Transverse colon (tissue), 4 donors: ENCODE results near the gene RPS3. TPM values are rescaled to one million over a fixed set of nuclear protein-coding genes. Genes with fewer than 3 reads are reported as not detected.
"Not testable (repeated sequence)": the region's sequence is repeated elsewhere in the genome, so short reads cannot be mapped to it uniquely, and the experiment has no call there.

Experiments used
- DNase-seq: peaks from one replicate; pipeline ENCODE4 v3.0.0-alpha.2; 2019
- H3K27ac ChIP-seq, 4 donors: fragments of 200-600 bp; sonication (generic); 2 replicates each; pipeline ENCODE4 v1.5.1; 2016 to 2018; ENCODE audit warnings: inconsistent platforms in 4 of 4
- H3K27me3 ChIP-seq: fragments of 200-600 bp; sonication (generic); 2 replicates; pipeline ENCODE4 v1.5.1; 2017; ENCODE audit warnings: inconsistent platforms
- H3K36me3 ChIP-seq, 4 donors: fragments of 200-600 bp; sonication (generic); 2 replicates each; pipeline ENCODE4 v1.5.1; 2017 to 2019; ENCODE audit warnings: inconsistent platforms in 4 of 4
- H3K4me1 ChIP-seq, 4 donors: fragments of 200-600 bp; sonication (generic); 2 replicates each; pipeline ENCODE4 v1.5.1; 2017 to 2020; ENCODE audit warnings: inconsistent platforms in 4 of 4
- H3K4me3 ChIP-seq, 4 donors: fragments of 200-600 bp; sonication (generic); 1 replicate in 1 of 4; 2 replicates in 3 of 4; pipeline versions ENCODE4 v1.5.1 to v1.6.1; 2017 to 2019; ENCODE audit warnings: inconsistent platforms in 4 of 4
- H3K9me3 ChIP-seq, 2 donors: fragments of 200-600 bp; sonication (generic); 2 replicates each; pipeline ENCODE4 v1.5.1; 2017 to 2019; ENCODE audit warnings: inconsistent platforms in 2 of 2
- CTCF ChIP-seq, 5 experiments: fragments of 200-600 bp in 3 of 5; fragments of 450-650 bp in 2 of 5; sonication (generic) in 3 of 5; IDR thresholded peaks; 1 replicate in 2 of 5; 2 replicates in 3 of 5; pipeline ENCODE4 v1.5.1; 2016 to 2017; ENCODE audit warnings: antibody characterized with exemption in 5 of 5, inconsistent platforms in 3 of 5, mild to moderate bottlenecking in 2 of 5, moderate library complexity in 1 of 5
- EP300 ChIP-seq: sonication (generic); formaldehyde crosslinking; IDR thresholded peaks from one replicate; pipeline ENCODE4 v1.6.1; 2017; ENCODE audit warnings: antibody characterized with exemption, low read depth
- POLR2A ChIP-seq: fragments of 450-650 bp; IDR thresholded peaks from one replicate; pipeline ENCODE4 v1.6.1; 2016; ENCODE audit warnings: antibody characterized with exemption, mild to moderate bottlenecking, moderate library complexity
- POLR2AphosphoS5 ChIP-seq, 3 donors: sonication (generic); formaldehyde crosslinking; IDR thresholded peaks; one replicate each; pipeline ENCODE4 v1.6.1; 2016; ENCODE audit warnings: antibody characterized with exemption in 3 of 3
- WGBS, 2 donors: methylation state at CpG; one replicate each; pipeline ENCODE4 v1.1.5; 2018; ENCODE audit warnings: low coverage in 1 of 2; 5-methylcytosine and 5-hydroxymethylcytosine counted together
- in situ Hi-C, 4 donors: fragments of 200-750 bp; cut with MboI; loops; one replicate each; pipeline versions ENCODE4 v1.15.0 to v1.15.1; 2017; ENCODE audit warnings: low sequenced_read_pairs in 3 of 4, low pct_ligation_motif_present in 1 of 4, low pct_unique_long_range_greater_than_20kb in 1 of 4
- intact Hi-C: fragments of 100-400 bp; cut with DNase I; formaldehyde crosslinking; loops from one replicate; pipeline ENCODE4 v1.15.1; 2023; ENCODE audit warnings: low total_unique reads
- total RNA-seq, 4 donors: library from RNA; depleted of rRNA; stranded (reverse); fragments of >200 nt; gene quantifications; one replicate each; pipeline ENCODE4 v1.1.0, GENCODE V29; 2016

Gene RPS3
- total RNA-seq, 4 donors from 2014 or later, result 492 to 1,045 (median 813) TPM

- no peak overlapping the region for H3K4me3 ChIP-seq
- no peaks in the 10 kb centered on the region for H3K27me3 ChIP-seq
- WGBS, 2 donors, result 75 to 76% methylated on average over 1 of the region's 1 CpG
- H3K27ac ChIP-seq, result no peak overlapping the region
- no peaks in the 10 kb centered on the region for H3K9me3 ChIP-seq
- in situ Hi-C loops (no loop called here), intact Hi-C loops (no loop called here)
- H3K4me1 ChIP-seq, result peaks cover 9 to 22% (median 18%) of the 10 kb centered on the region in 4 donors
- TF ChIP-seq EP300, result no peak
- no peak for TF ChIP-seq POLR2A
- no peak for TF ChIP-seq CTCF (IDR thresholded peaks at IDR 0.05)
- TF ChIP-seq POLR2AphosphoS5 (IDR thresholded peaks at IDR 0.05), result no peak
- H3K36me3 ChIP-seq, result peaks cover 0 to 53% (median 20%) of the 10 kb centered on the region in 4 donors
- DNase-seq, result no peak
These were observed 3.7 kb downstream of the RPS3 start for GRCh38 chr11:75403037-75403436.

GRCh38 chr11:75403983-75404658 is 4.8 kb downstream of the RPS3 start:
- H3K4me1 ChIP-seq, result peaks cover 9 to 22% (median 18%) of the 10 kb centered on the region in 4 donors
- H3K27me3 ChIP-seq, result no peaks in the 10 kb centered on the region
- in situ Hi-C loops (no loop called here), intact Hi-C loops (no loop called here)
- DNase-seq, result no peak
- peaks cover 0 to 53% (median 20%) of the 10 kb centered on the region in 4 donors for H3K36me3 ChIP-seq
- no peak for TF ChIP-seq POLR2AphosphoS5 (IDR thresholded peaks at IDR 0.05)
- no peak for TF ChIP-seq POLR2A
- TF ChIP-seq EP300, result no peak
- TF ChIP-seq CTCF (IDR thresholded peaks at IDR 0.05), result no peak
- no peak overlapping the region for H3K27ac ChIP-seq
- 80 to 95% methylated on average over 3 to 15 of the region's 15 CpGs for WGBS, 2 donors
- no peak overlapping the region for H3K4me3 ChIP-seq
- no peaks in the 10 kb centered on the region for H3K9me3 ChIP-seq

GRCh38 chr11:75406338-75406777 is 7.0 kb downstream of the RPS3 start:
- Histone ChIP-seq H3K36me3 (peaks cover 0 to 53% (median 20%) of the 10 kb centered on the region in 4 donors), H3K27ac (no peak overlapping the region), H3K4me3 (no peak overlapping the region), H3K27me3 (no peaks in the 10 kb centered on the region), H3K4me1 (peaks cover 5 to 10% (median 7%) of the 10 kb centered on the region in 4 donors), H3K9me3 (no peaks in the 10 kb centered on the region)
- TF ChIP-seq CTCF (IDR thresholded peaks at IDR 0.05) (no peak), EP300 (no peak), POLR2AphosphoS5 (IDR thresholded peaks at IDR 0.05) (no peak), POLR2A (no peak)
- intact Hi-C loops, result no loop called here
- WGBS, 2 donors, result 30% methylated on average over 1 of the region's 1 CpG; no CpG with 5 or more reads in 1 of the 2 donors
- no peak for DNase-seq
- in situ Hi-C loops, result no loop called here

GRCh38 chr11:75408957-75409219 is 9.6 kb downstream of the RPS3 start:
- H3K36me3 ChIP-seq, result peaks cover 0 to 33% (median 16%) of the 10 kb centered on the region in 4 donors
- no peaks in the 10 kb centered on the region for H3K4me1 ChIP-seq
- intact Hi-C loops (no loop called here), in situ Hi-C loops (no loop called here)
- H3K9me3 ChIP-seq, result no peaks in the 10 kb centered on the region
- TF ChIP-seq POLR2A (no peak), CTCF (IDR thresholded peaks at IDR 0.05) (no peak), POLR2AphosphoS5 (IDR thresholded peaks at IDR 0.05) (no peak), EP300 (no peak)
- no peak overlapping the region for H3K27ac ChIP-seq
- WGBS, 2 donors, result 92 to 93% methylated on average over 2 of the region's 2 CpGs
- no peak for DNase-seq
- no peaks in the 10 kb centered on the region for H3K27me3 ChIP-seq
- H3K4me3 ChIP-seq, result no peak overlapping the region

GRCh38 chr11:75409971-75410370 is 10.7 kb downstream of the RPS3 start:
- in situ Hi-C loops, result not testable (repeated sequence)

GRCh38 chr11:75413146-75413545 is 13.8 kb downstream of the RPS3 start:
- H3K9me3 ChIP-seq, DNase-seq, H3K27me3 ChIP-seq, intact Hi-C loops, in situ Hi-C loops, H3K27ac ChIP-seq, H3K4me1 ChIP-seq, H3K4me3 ChIP-seq: not testable (repeated sequence)
- peaks cover 0 to 14% (median 2%) of the 10 kb centered on the region in 4 donors for H3K36me3 ChIP-seq
- WGBS, 2 donors, result 80 to 84% methylated on average over 7 to 10 of the region's 10 CpGs

More at GRCh38 chr11:75409971-75410370, 10.7 kb downstream of the RPS3 start:
- intact Hi-C loops, H3K9me3 ChIP-seq, H3K4me3 ChIP-seq, DNase-seq, H3K27me3 ChIP-seq, H3K4me1 ChIP-seq, H3K27ac ChIP-seq: not testable (repeated sequence)
- H3K36me3 ChIP-seq, result peaks cover 0 to 22% (median 11%) of the 10 kb centered on the region in 4 donors
- no CpG with 5 or more reads among the region's 33 CpGs for WGBS, 2 donors
